ENCODE results near the gene JAZF1.

- TF ChIP-seq POLR2A (IDR thresholded peaks at IDR 0.05) (no peak), CTCF (IDR thresholded peaks at IDR 0.05 in 4 of 5, conservative IDR thresholded peaks at IDR 0.05 in 1 of 5) (no peak)
Measured at GRCh38 chr7:28002638-28003037, 178.0 kb downstream of the JAZF1 start.
